Stimulated activated CD8-positive, alpha-beta memory T cell treated with anti-CD3 and anti-CD28 coated beads, Interleukin-12 subunit alpha, Interleukin-12 subunit beta, amount 100 ng/mL, for 24 hours (primary cell): Measurements from ENCODE around the gene PADI3.
"Not testable (repeated sequence)": the region's sequence is repeated elsewhere in the genome, so short reads cannot be mapped to it uniquely, and the experiment has no call there.

ENCODE experiments used
- DNase-seq: peaks from one replicate; pipeline ENCODE4 v3.0.0-alpha.2; 2020; ENCODE audit errors: extremely low read depth

Gene PADI3

DNA sequence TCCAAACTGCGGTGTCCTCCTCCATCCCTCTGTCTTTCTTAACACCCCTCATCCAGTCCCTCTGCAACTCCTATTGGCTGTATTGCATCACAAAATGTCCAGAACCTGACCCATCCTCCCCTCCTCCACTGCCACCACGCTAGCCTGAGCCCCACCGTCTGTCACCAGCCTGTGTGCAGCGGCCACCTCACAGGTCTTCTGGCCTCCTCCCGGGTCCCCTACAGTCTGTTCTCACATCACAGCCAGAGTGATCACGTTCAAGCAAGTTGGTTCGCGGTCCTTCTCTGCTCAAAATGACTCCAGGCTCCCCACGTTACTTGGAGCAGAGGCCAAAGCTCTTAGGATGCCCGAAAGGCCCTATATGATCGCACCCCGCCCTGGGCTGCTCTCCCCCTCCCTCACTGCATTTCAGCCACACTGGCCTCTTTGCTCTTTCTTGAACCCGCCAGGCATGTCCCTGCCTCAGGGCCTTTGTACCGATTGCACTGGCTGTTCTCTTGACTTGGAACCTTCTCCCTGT is 56.7 kb downstream of the PADI3 start:
- no peak for DNase-seq

DNA sequence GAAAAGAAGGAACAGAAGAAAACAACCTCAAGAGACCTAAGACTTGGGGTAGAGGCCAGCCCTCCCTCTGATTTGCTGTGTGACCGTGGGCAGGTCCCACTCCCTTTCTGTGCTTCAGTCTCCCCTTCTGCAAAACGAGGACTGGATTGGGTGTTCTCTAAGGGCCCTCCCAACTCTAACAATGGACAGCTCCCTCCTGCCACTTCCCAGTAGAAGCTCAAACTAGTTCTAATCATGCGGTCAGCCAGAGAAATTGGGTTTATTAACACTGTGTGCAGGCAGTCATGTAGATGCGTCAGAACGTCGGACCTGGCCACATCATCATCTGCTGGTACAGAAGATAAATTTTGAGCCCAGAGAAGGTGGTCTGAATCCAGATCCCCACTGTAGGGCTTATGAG is 57.5 kb downstream of the PADI3 start:
- no peak for DNase-seq

DNA sequence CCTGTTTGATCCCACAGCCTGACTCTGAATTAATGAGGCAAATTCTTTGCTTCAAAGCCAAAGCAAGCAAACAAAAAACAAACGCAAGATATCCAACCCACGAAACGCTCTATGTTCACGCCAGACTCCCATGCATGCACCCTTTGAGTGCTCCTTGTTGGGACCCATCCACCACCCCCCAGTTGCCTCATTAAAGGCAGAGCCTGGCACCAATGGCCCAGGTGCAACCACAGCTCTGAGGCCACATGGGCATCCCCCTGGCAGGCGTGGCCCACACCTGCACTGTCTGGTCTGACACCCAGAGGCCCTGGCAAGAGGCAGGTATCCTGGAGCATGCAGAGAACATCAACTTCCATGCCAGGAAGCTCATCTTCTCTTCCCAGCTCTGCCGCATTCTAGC is 58.0 kb downstream of the PADI3 start:
- no peak for DNase-seq

GRCh38 chr1:17307329-17307728 is 58.4 kb downstream of the PADI3 start:
- no peak for DNase-seq

DNA sequence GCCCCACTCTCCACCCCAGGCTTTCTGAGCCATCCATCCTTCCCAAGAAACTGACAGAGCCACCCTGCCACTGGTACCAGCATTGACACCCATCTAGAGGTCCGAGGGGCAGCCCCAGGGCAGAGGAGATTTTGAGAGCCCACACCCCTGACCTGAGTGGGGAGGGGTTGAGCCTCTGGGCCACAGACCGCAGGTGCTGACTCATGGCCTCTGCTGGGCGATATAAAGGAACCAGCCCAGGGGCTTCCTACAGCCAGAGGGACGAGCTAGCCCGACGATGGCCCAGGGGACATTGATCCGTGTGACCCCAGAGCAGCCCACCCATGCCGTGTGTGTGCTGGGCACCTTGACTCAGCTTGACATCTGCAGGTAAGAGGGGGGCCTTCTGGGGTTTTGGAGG is 59.0 kb downstream of the PADI3 start, which contains the start of gene PADI4:
PADI4 (plus strand) TSS at position 252 of the 400 bp plus-strand sequence; CDS start at position 278, 26 bp downstream.
- no peak for DNase-seq

GRCh38 chr1:17308593-17308992 is 59.7 kb downstream of the PADI3 start:
- no peak for DNase-seq

GRCh38 chr1:17309426-17310067 is 60.6 kb downstream of the PADI3 start:
- DNase-seq: no peak

DNA sequence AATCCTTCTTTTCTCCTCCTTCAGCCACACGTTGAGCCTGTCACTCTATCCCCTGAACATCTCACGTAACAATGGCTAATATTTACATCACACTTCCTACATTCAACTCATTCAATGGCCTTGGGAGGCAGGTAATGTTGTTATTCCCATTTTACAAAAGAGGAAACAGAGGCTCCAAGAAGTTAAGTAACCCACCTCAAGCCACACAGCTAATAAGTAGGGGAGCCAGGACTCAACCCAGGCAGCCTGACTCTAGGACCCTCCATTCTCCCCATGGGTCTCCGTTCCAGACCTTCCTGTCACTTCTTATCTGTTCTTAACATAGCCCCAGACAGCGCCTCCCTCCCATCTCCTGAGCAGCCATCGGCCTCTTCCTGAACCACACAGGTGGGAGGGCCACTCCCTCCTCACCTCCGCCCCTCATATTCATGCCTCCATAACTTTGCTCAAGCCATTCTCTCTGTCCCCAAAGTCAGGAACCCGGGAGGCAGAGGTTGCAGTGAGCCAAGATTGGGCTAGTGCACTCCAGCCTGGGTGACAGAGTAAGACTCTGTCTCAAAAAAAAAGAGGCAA is 61.3 kb downstream of the PADI3 start:
- DNase-seq: no peak

- DNase-seq: no peak
These were observed 64.8 kb downstream of the PADI3 start for GRCh38 chr1:17313530-17314309.

DNA sequence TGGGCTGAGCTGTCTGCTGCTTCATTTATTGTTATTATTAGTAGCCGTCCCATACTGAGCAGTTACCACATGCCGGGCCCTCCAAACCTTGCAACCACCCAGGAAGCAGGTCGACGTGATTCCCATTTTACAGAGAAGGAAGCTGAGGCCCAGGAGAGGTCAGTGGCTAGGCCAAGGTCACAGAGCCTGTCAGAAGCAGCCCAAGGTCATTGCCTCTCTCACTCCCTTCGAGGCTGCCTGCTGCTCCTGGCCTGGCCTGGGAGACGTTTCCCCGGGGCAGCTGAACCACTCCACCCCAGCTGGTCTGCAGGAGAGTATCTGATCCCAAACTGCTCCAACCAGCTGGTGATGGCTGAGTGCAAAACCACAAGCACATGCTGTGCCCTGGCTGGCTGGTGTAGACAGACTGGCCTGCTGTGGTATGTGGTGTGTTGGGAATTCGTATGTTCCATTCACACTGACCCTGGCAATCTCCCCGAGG is 65.6 kb downstream of the PADI3 start:
- no peak for DNase-seq

- DNase-seq: no peak
These were observed 66.7 kb downstream of the PADI3 start for GRCh38 chr1:17315542-17316130.

GRCh38 chr1:17316704-17317103 is 67.8 kb downstream of the PADI3 start:
- no peak for DNase-seq

- no peak for DNase-seq
These were observed 69.4 kb downstream of the PADI3 start for GRCh38 chr1:17318262-17318661.

GRCh38 chr1:17319561-17320350 is 70.9 kb downstream of the PADI3 start:
- no peak for DNase-seq

GRCh38 chr1:17321857-17322390 is 73.0 kb downstream of the PADI3 start:
- not testable (repeated sequence) for DNase-seq

- DNase-seq: no peak
These were observed 80.0 kb downstream of the PADI3 start for GRCh38 chr1:17328855-17329254.

DNA sequence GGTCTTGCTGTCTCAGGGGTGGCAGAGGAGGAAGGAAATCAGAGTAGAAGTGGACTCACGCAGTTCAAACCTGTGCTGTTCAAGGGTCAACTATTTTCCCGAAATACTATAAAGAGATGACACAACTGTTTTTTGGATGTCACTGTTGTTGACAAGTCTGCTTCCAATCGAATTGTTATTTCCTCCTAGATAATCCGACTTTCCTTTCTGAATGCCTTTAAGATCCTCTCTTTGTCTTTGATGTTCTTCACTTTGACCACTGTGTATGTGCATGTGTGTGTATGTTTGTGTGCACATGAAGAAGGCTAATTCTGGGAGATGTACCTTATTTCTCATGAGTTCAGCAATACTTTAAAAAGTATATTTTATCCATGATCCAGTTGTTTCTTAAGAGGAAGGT is 80.7 kb downstream of the PADI3 start:
- no peak for DNase-seq

DNA sequence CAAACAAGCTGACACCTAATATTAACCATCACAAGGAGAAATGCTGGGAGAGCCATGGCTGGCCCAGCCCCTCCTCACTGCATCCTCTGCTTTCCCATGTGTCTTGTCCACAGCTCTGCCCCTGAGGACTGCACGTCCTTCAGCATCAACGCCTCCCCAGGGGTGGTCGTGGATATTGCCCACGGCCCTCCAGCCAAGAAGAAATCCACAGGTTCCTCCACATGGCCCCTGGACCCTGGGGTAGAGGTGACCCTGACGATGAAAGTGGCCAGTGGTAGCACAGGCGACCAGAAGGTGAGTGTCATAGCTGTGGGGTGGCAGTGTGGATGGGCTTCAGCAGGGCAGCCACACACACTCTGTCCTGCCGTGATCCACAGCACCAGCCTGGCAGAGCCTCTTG is 82.0 kb downstream of the PADI3 start:
- DNase-seq: no peak

- no peak for DNase-seq
These were observed 84.2 kb downstream of the PADI3 start for GRCh38 chr1:17333081-17333480.
